LNCAP (cell line): Measurements from ENCODE around the gene KAZN.

Source experiments
- CTCF ChIP-seq: fragments of 450-650 bp; IDR thresholded peaks from 2 replicates; pipeline ENCODE4 v1.5.1; 2017; ENCODE audit warnings: mild to moderate bottlenecking

KAZN gene

GRCh38 chr1:15094719-15095495 lies 496.4 kb downstream of the KAZN start:
- TF ChIP-seq CTCF, result no peak

GRCh38 chr1:15095496-15095875 lies 497.0 kb downstream of the KAZN start:
- TF ChIP-seq CTCF, result no peak

GRCh38 chr1:15096293-15096692 lies 497.8 kb downstream of the KAZN start:
- TF ChIP-seq CTCF, result no peak

GRCh38 chr1:15098176-15099125 lies 500.0 kb downstream of the KAZN start:
- no peak for TF ChIP-seq CTCF

GRCh38 chr1:15099441-15100120 lies 501.1 kb downstream of the KAZN start:
- no peak for TF ChIP-seq CTCF

- peak; percentile 72 for TF ChIP-seq CTCF
These were observed 501.8 kb downstream of the KAZN start for GRCh38 chr1:15100121-15100879.
